ENCODE results near the gene LHFPL2. TPM values are rescaled to one million over a fixed set of nuclear protein-coding genes. Genes with fewer than 3 reads are reported as not detected.

Gene LHFPL2
- total RNA-seq, 4 donors from 2014 or later, result 34.4 to 79.6 (median 51.5) TPM

- in situ Hi-C loops (cut with MboI; ENCODE audit: low pct_ligation_motif_present in 1 of 4, low pct_unique_long_range_greater_than_20kb in 1 of 4, low sequenced_read_pairs in 3 of 4), result no loop called here
- Histone ChIP-seq H3K27ac (peak overlapping the region in 3 of 4 donors; percentile 72 to 80 (median 78)), H3K9me3 (no peaks in the 10 kb centered on the region), H3K27me3 (no peaks in the 10 kb centered on the region), H3K4me1 (peaks cover 19 to 71% (median 43%) of the 10 kb centered on the region in 4 donors), H3K4me3 (no peak overlapping the region), H3K36me3 (no peaks in the 10 kb centered on the region)
- WGBS, 2 donors (ENCODE audit: low coverage in 1 of 2), result 82 to 96% methylated on average over 6 to 7 of the region's 7 CpGs
- intact Hi-C loops (cut with DNase I; ENCODE audit: low total_unique reads), result no loop called here
- TF ChIP-seq CTCF (IDR thresholded peaks at IDR 0.05) (no peak), POLR2A (IDR thresholded peaks at IDR 0.05) (no peak)
- no peak for DNase-seq
Observed at GRCh38 chr5:78592735-78593386, 55.7 kb downstream of the LHFPL2 start.

- intact Hi-C loops (cut with DNase I; ENCODE audit: low total_unique reads), result no loop called here
- no peaks in the 10 kb centered on the region for H3K36me3 ChIP-seq
- in situ Hi-C loops (cut with MboI; ENCODE audit: low pct_ligation_motif_present in 1 of 4, low pct_unique_long_range_greater_than_20kb in 1 of 4, low sequenced_read_pairs in 3 of 4), result no loop called here
- peaks cover 19 to 75% (median 41%) of the 10 kb centered on the region in 4 donors for H3K4me1 ChIP-seq
- TF ChIP-seq POLR2A (IDR thresholded peaks at IDR 0.05) (no peak), CTCF (IDR thresholded peaks at IDR 0.05) (no peak), EP300 (IDR thresholded peaks at IDR 0.05; ENCODE audit: low read depth) (no peak), POLR2AphosphoS5 (IDR thresholded peaks at IDR 0.05) (no peak)
- no peak overlapping the region for H3K4me3 ChIP-seq
- no peaks in the 10 kb centered on the region for H3K9me3 ChIP-seq
- peak overlapping the region; percentile 12 to 64 (median 46) for H3K27ac ChIP-seq
- WGBS, 2 donors (ENCODE audit: low coverage in 1 of 2), result 60 to 71% methylated on average over 7 to 9 of the region's 9 CpGs
- no peak for DNase-seq
- no peaks in the 10 kb centered on the region for H3K27me3 ChIP-seq
Observed at GRCh38 chr5:78591972-78592700, 56.4 kb downstream of the LHFPL2 start.

- intact Hi-C loops (cut with DNase I; ENCODE audit: low total_unique reads), result no loop called here
Observed at GRCh38 chr5:78591138-78591612, 57.4 kb downstream of the LHFPL2 start.

More at GRCh38 chr5:78591138-78591612, 57.4 kb downstream of the LHFPL2 start:
- no peak overlapping the region for H3K4me3 ChIP-seq
- H3K4me1 ChIP-seq, result peaks cover 19 to 70% (median 37%) of the 10 kb centered on the region in 4 donors
- H3K36me3 ChIP-seq, result no peaks in the 10 kb centered on the region
- no peak for DNase-seq
- peak overlapping the region; percentile 9 to 64 (median 46) for H3K27ac ChIP-seq
- no peaks in the 10 kb centered on the region for H3K9me3 ChIP-seq
- in situ Hi-C loops (cut with MboI; ENCODE audit: low pct_ligation_motif_present in 1 of 4, low pct_unique_long_range_greater_than_20kb in 1 of 4, low sequenced_read_pairs in 3 of 4), result no loop called here
- TF ChIP-seq CTCF (IDR thresholded peaks at IDR 0.05) (no peak), POLR2AphosphoS5 (IDR thresholded peaks at IDR 0.05) (peak in 1 of 3 donors; percentile 38)
- WGBS, 2 donors (ENCODE audit: low coverage in 1 of 2), result 48 to 50% methylated on average over 6 of the region's 6 CpGs
- H3K27me3 ChIP-seq, result no peaks in the 10 kb centered on the region

Measured in transverse colon (tissue), 4 donors.